GM23338 (cell line): ENCODE data around the gene SORBS2.

Experiments
- CREB1 ChIP-seq: fragments of 250-450 bp; sonication (Bioruptor Pico); IDR thresholded peaks from 2 replicates; pipeline ENCODE4 v1.5.0; 2020; ENCODE audit warnings: low read depth, mild to moderate bottlenecking, moderate library complexity
- CTCF ChIP-seq, 2 experiments: fragments of 200-600 bp in 1 of 2; sonication (generic) in 1 of 2; conservative IDR thresholded peaks; 2 replicates each; pipeline versions ENCODE4 v1.5.1 to v1.6.1; 2016 to 2017; ENCODE audit warnings: antibody characterized with exemption in 2 of 2, low read depth in 2 of 2, mild to moderate bottlenecking in 2 of 2, moderate library complexity in 1 of 2
- ETS1 ChIP-seq: IDR thresholded peaks from 2 replicates; pipeline ENCODE4 v1.6.1; 2016; ENCODE audit warnings: antibody characterized with exemption
- EZH2 ChIP-seq: fragments of 200-600 bp; sonication (generic); IDR thresholded peaks from one replicate; pipeline ENCODE4 v1.8.0; 2017; ENCODE audit warnings: antibody characterized with exemption, mild to moderate bottlenecking, low read depth; ENCODE audit not compliant: unreplicated experiment
- EZH2phosphoT487 ChIP-seq: fragments of 200-600 bp; sonication (generic); IDR thresholded peaks from one replicate; pipeline ENCODE4 v1.8.1; 2018; ENCODE audit warnings: antibody characterized with exemption; ENCODE audit not compliant: unreplicated experiment
- JUNB ChIP-seq: IDR thresholded peaks from one replicate; pipeline ENCODE4 v1.6.1; 2016; ENCODE audit warnings: antibody characterized with exemption; ENCODE audit not compliant: unreplicated experiment
- NANOG ChIP-seq: IDR thresholded peaks from 2 replicates; pipeline ENCODE4 v1.6.1; 2016; ENCODE audit warnings: antibody characterized with exemption, borderline replicate concordance
- POLR2AphosphoS5 ChIP-seq: IDR thresholded peaks from 2 replicates; pipeline ENCODE4 v1.6.1; 2016; ENCODE audit warnings: antibody characterized with exemption, low read depth
- STAT1 ChIP-seq: IDR thresholded peaks from one replicate; pipeline ENCODE4 v1.6.1; 2016; ENCODE audit warnings: antibody characterized with exemption; ENCODE audit not compliant: unreplicated experiment
- ZNF114 ChIP-seq: fragments of 250-450 bp; sonication (Bioruptor Pico); IDR thresholded peaks from 2 replicates; pipeline ENCODE4 v1.5.0; 2020; ENCODE audit warnings: mild to moderate bottlenecking, moderate library complexity
- ZNF331 ChIP-seq: fragments of 250-450 bp; sonication (Bioruptor Pico); IDR thresholded peaks from 2 replicates; pipeline ENCODE4 v1.5.0; 2020; ENCODE audit warnings: low read depth, mild to moderate bottlenecking, moderate library complexity
- TF ChIP-seq, protein P1 (sequence below): IDR thresholded peaks from one replicate; pipeline ENCODE4 v1.6.1; 2018; ENCODE audit warnings: antibody characterized with exemption; ENCODE audit not compliant: unreplicated experiment
- TF ChIP-seq, protein P2 (sequence below): fragments of 250-450 bp; sonication (Bioruptor Pico); IDR thresholded peaks from 2 replicates; pipeline ENCODE4 v1.5.0; 2020; ENCODE audit warnings: mild to moderate bottlenecking, moderate library complexity

DNA sequence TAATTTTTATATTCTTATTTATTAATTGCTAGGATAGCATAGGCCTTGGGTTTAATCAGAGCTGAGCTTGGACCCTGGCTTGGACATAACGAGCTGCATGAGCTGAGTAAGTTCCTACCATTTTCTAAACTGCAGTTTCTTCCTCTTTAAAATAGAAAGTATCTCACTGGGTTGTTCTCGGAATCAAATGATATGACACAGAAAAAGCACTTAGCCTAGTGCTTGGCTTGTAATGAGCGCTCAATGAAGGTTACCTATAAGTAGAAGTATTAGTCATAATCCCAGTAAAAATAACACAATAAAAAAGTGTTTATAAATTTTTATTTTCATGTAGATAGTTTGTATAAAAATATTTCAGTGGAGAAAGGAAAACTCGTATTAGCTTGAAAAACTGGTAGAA, 163.4 kb downstream of the SORBS2 start:
- TF ChIP-seq CTCF (conservative IDR thresholded peaks at IDR 0.05; ENCODE audit: low read depth in 2 of 2): no peak
- no peak for TF ChIP-seq EZH2
- TF ChIP-seq ZNF331 (CRISPR knock-in tag): no peak
- no peak for TF ChIP-seq POLR2AphosphoS5
- TF ChIP-seq, protein P1, sequence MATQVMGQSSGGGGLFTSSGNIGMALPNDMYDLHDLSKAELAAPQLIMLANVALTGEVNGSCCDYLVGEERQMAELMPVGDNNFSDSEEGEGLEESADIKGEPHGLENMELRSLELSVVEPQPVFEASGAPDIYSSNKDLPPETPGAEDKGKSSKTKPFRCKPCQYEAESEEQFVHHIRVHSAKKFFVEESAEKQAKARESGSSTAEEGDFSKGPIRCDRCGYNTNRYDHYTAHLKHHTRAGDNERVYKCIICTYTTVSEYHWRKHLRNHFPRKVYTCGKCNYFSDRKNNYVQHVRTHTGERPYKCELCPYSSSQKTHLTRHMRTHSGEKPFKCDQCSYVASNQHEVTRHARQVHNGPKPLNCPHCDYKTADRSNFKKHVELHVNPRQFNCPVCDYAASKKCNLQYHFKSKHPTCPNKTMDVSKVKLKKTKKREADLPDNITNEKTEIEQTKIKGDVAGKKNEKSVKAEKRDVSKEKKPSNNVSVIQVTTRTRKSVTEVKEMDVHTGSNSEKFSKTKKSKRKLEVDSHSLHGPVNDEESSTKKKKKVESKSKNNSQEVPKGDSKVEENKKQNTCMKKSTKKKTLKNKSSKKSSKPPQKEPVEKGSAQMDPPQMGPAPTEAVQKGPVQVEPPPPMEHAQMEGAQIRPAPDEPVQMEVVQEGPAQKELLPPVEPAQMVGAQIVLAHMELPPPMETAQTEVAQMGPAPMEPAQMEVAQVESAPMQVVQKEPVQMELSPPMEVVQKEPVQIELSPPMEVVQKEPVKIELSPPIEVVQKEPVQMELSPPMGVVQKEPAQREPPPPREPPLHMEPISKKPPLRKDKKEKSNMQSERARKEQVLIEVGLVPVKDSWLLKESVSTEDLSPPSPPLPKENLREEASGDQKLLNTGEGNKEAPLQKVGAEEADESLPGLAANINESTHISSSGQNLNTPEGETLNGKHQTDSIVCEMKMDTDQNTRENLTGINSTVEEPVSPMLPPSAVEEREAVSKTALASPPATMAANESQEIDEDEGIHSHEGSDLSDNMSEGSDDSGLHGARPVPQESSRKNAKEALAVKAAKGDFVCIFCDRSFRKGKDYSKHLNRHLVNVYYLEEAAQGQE: no peak
- no peak for TF ChIP-seq JUNB
- no peak for TF ChIP-seq ETS1
- TF ChIP-seq CREB1 (CRISPR knock-in tag): no peak
- TF ChIP-seq EZH2phosphoT487: no peak
- TF ChIP-seq STAT1: no peak
- TF ChIP-seq ZNF114: no peak
- no peak for TF ChIP-seq NANOG
- TF ChIP-seq, protein P2, sequence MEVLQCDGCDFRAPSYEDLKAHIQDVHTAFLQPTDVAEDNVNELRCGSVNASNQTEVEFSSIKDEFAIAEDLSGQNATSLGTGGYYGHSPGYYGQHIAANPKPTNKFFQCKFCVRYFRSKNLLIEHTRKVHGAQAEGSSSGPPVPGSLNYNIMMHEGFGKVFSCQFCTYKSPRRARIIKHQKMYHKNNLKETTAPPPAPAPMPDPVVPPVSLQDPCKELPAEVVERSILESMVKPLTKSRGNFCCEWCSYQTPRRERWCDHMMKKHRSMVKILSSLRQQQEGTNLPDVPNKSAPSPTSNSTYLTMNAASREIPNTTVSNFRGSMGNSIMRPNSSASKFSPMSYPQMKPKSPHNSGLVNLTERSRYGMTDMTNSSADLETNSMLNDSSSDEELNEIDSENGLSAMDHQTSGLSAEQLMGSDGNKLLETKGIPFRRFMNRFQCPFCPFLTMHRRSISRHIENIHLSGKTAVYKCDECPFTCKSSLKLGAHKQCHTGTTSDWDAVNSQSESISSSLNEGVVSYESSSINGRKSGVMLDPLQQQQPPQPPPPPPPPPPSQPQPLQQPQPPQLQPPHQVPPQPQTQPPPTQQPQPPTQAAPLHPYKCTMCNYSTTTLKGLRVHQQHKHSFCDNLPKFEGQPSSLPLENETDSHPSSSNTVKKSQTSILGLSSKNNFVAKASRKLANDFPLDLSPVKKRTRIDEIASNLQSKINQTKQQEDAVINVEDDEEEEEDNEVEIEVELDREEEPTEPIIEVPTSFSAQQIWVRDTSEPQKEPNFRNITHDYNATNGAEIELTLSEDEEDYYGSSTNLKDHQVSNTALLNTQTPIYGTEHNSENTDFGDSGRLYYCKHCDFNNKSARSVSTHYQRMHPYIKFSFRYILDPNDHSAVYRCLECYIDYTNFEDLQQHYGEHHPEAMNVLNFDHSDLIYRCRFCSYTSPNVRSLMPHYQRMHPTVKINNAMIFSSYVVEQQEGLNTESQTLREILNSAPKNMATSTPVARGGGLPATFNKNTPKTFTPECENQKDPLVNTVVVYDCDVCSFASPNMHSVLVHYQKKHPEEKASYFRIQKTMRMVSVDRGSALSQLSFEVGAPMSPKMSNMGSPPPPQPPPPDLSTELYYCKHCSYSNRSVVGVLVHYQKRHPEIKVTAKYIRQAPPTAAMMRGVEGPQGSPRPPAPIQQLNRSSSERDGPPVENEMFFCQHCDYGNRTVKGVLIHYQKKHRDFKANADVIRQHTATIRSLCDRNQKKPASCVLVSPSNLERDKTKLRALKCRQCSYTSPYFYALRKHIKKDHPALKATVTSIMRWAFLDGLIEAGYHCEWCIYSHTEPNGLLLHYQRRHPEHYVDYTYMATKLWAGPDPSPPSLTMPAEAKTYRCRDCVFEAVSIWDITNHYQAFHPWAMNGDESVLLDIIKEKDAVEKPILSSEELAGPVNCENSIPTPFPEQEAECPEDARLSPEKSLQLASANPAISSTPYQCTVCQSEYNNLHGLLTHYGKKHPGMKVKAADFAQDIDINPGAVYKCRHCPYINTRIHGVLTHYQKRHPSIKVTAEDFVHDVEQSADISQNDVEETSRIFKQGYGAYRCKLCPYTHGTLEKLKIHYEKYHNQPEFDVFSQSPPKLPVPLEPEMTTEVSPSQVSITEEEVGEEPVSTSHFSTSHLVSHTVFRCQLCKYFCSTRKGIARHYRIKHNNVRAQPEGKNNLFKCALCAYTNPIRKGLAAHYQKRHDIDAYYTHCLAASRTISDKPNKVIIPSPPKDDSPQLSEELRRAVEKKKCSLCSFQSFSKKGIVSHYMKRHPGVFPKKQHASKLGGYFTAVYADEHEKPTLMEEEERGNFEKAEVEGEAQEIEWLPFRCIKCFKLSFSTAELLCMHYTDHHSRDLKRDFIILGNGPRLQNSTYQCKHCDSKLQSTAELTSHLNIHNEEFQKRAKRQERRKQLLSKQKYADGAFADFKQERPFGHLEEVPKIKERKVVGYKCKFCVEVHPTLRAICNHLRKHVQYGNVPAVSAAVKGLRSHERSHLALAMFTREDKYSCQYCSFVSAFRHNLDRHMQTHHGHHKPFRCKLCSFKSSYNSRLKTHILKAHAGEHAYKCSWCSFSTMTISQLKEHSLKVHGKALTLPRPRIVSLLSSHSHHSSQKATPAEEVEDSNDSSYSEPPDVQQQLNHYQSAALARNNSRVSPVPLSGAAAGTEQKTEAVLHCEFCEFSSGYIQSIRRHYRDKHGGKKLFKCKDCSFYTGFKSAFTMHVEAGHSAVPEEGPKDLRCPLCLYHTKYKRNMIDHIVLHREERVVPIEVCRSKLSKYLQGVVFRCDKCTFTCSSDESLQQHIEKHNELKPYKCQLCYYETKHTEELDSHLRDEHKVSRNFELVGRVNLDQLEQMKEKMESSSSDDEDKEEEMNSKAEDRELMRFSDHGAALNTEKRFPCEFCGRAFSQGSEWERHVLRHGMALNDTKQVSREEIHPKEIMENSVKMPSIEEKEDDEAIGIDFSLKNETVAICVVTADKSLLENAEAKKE (CRISPR knock-in tag): no peak
